GM19328 (cell line): ENCODE data around the gene IQCF5.
"Not testable (repeated sequence)": the region's sequence is repeated elsewhere in the genome, so short reads cannot be mapped to it uniquely, and the experiment has no call there.

Experiments used
- ATAC-seq: cut with Tn5 transposase; IDR thresholded peaks from one replicate; pipeline ENCODE4 v1.9.1; 2021; ENCODE audit warnings: mild to moderate bottlenecking, moderate library complexity; ENCODE audit not compliant: unreplicated experiment

The IQCF5 gene

GRCh38 chr3:51869304-51869703, 6.1 kb downstream of the IQCF5 start:
- no peak for ATAC-seq

- ATAC-seq = not testable (repeated sequence)
Observed at GRCh38 chr3:51868896-51869295, 6.5 kb downstream of the IQCF5 start.

- no peak for ATAC-seq
Observed at GRCh38 chr3:51862886-51863285, 12.5 kb downstream of the IQCF5 start.

DNA sequence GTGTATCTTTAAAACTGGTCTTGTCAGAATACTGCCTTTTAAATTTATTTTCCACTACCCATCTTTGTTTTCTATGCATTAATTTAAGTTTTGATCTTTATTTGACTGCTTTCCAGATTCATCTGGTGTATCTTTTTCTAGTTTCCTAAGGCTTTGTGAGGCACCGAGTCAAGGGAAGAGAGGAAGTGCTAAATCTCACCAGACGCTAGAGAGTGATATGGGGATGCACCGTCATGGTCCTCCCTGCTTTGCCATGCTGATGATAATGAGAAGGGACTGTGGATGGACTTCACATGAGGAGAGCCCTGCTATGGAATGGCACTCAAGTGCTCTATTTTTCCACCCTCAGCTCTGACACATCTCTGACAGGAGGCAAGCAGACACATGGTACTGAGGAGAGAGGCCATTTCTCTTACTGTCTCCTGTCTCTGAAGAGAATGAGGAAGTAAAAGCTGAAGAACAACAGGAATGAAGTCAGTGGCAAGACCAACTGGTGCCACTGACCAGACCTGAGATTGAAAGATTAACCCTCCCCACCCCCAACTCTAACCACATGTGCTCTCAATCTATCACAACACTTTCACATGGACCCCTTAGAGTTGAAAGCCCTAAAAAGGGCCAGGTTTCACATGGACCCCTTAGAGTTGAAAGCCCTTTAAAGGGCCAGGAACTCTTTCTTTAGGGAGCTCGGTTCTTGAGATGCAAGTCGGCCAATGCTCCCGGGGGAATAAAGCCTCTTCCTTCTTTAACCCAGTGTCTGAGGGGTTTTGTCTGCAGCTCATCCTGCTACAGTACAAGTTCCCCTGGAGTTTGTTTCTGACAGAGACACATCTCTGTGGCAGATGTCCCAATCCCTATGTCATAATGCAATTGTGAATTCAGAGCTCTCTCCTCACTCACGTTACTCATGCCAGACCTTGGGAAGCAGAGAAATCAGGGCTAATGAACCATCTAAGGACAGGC, 14.4 kb downstream of the IQCF5 start, which contains the start of gene IQCF2:
IQCF2 (plus strand) TSS at position 913 of the 963 bp plus-strand sequence. CDS start 52 bp downstream, outside the sequence.
- no peak for ATAC-seq

DNA sequence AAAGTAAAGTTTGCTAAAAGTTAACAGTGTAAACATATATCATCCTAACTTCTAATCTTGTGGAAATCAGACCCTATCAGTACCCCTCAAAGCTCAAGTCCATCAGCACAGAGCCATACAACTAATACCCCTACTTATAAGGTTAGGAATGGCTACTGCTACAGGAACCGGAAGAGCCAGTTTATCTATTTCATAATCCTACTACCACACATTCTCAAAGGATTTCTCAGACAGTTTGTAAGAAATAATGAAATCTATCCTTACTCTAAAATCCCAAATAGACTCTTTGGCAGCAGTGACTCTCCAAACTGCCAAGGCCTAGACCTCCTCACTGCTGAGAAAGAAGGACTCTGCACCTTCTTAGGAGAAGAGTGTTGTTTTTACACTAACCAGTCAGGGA, 20.0 kb downstream of the IQCF5 start:
- not testable (repeated sequence) for ATAC-seq

DNA sequence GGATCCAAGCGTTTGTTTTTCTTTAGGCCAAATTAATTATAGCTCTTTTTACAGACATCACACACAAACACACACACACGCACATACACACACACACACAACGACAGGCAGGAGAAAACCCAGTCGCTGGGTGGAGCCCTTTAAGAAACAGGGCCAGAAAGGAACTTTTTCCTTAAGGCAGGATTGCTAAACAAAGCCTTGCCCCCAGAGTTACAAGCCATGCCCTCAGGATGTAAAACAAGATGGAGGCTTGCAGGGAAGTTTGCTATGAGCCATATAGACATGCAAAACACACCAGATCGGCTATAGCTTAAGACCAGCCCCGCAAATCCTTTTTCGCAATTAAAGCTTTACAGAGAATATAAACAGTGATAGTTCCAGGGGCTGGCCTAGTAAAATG, 30.3 kb downstream of the IQCF5 start:
- ATAC-seq = no peak

- no peak for ATAC-seq
Observed at GRCh38 chr3:51836606-51837005, 38.8 kb downstream of the IQCF5 start.

- no peak for ATAC-seq
Observed at GRCh38 chr3:51830836-51831385, 44.5 kb downstream of the IQCF5 start.

- ATAC-seq = no peak
Observed at GRCh38 chr3:51830345-51830744, 45.1 kb downstream of the IQCF5 start.

- no peak for ATAC-seq
Observed at GRCh38 chr3:51828297-51828696, 47.1 kb downstream of the IQCF5 start.
